ENCODE measurements around the gene RABGAP1L. TPM values are rescaled to one million over a fixed set of nuclear protein-coding genes. Genes with fewer than 3 reads are reported as not detected.

RABGAP1L gene
- total RNA-seq, 1 donor from 2014 or later: 48.5 TPM

DNA sequence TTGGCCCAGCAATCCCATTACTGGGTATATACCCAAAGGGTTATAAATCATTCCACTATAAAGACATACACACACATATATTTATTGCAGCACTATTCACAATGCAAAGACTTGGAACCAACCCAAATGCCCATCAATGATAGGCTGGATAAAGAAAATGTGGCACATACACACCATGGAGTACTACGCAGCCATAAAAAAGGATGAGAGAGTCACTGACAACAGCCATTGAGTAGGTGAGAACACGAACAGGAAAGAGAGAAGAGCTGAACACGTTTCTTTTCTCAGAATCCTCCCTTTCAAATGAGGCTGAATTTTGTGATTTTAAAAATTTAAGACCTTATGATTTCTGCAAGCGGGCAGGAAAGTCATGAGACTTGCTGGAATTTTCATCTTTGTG lies 10.1 kb upstream of the RABGAP1L start:
- Mint-ChIP-seq H3K4me3 (no peak overlapping the region), H3K9me3 (peaks cover 24% of the 10 kb centered on the region), H3K27ac (no peak overlapping the region), H3K36me3 (peaks cover 5% of the 10 kb centered on the region), H3K4me1 (no peaks in the 10 kb centered on the region), H3K27me3 (ENCODE audit: low read depth) (peaks cover 3% of the 10 kb centered on the region)
- TF ChIP-seq, protein P1, sequence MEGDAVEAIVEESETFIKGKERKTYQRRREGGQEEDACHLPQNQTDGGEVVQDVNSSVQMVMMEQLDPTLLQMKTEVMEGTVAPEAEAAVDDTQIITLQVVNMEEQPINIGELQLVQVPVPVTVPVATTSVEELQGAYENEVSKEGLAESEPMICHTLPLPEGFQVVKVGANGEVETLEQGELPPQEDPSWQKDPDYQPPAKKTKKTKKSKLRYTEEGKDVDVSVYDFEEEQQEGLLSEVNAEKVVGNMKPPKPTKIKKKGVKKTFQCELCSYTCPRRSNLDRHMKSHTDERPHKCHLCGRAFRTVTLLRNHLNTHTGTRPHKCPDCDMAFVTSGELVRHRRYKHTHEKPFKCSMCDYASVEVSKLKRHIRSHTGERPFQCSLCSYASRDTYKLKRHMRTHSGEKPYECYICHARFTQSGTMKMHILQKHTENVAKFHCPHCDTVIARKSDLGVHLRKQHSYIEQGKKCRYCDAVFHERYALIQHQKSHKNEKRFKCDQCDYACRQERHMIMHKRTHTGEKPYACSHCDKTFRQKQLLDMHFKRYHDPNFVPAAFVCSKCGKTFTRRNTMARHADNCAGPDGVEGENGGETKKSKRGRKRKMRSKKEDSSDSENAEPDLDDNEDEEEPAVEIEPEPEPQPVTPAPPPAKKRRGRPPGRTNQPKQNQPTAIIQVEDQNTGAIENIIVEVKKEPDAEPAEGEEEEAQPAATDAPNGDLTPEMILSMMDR (IDR thresholded peaks at IDR 0.05; ENCODE audit: unreplicated experiment): no peak
- DNase-seq (ENCODE audit: low spot score in 2 of 2, unreplicated experiment in 2 of 2): no peak

DNA sequence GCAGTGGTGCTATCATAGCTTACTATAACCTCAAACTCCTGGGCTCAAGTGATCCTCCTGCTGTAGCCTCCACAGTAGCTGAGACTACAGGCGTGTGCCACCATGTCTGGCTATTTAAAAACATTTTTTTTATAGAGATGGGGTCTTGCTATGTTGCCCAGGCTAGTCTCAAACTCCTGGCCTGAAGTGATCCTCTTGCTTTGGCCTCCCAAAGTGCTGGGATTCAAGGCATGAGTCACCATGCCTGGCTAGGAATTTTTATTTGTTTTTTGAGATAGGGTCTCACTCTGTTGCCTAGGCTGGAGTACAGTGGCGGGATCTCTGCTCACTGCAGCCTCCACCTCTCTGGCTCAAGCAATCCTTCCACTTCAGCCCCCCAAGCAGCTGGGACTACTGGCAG lies 8.8 kb upstream of the RABGAP1L start:
- TF ChIP-seq, protein P1 (IDR thresholded peaks at IDR 0.05; ENCODE audit: unreplicated experiment): no peak
- no peak overlapping the region for H3K27ac Mint-ChIP-seq
- H3K27me3 Mint-ChIP-seq (ENCODE audit: low read depth): no peaks in the 10 kb centered on the region
- H3K36me3 Mint-ChIP-seq: peaks cover 5% of the 10 kb centered on the region
- H3K4me1 Mint-ChIP-seq: no peaks in the 10 kb centered on the region
- DNase-seq (ENCODE audit: low spot score in 2 of 2, unreplicated experiment in 2 of 2): no peak
- H3K9me3 Mint-ChIP-seq: peaks cover 19% of the 10 kb centered on the region
- no peak overlapping the region for H3K4me3 Mint-ChIP-seq

DNA sequence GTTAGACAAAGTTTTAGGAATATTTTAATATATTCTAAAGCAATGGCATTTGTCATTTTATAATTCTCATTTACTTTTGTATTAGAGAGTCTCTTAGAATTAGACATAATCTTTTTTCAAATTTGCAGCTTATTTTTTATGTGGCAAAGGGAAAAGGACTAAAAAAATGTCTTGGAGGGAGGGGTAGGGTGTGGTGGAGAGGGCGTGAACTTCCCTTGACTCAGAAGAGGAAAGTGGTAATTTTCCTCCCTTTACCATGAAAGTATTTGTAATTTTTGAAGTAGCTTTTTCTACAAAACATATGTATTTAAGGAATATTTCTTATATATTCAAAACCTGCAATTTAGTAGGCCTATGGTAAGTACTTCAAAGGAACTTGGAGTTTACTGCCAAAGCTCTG lies 6.9 kb upstream of the RABGAP1L start:
- H3K4me3 Mint-ChIP-seq: no peak overlapping the region
- DNase-seq (ENCODE audit: low spot score in 2 of 2, unreplicated experiment in 2 of 2): no peak
- no peak overlapping the region for H3K27ac Mint-ChIP-seq
- no peaks in the 10 kb centered on the region for H3K27me3 Mint-ChIP-seq (ENCODE audit: low read depth)
- H3K4me1 Mint-ChIP-seq: no peaks in the 10 kb centered on the region
- TF ChIP-seq, protein P1 (IDR thresholded peaks at IDR 0.05; ENCODE audit: unreplicated experiment): no peak
- peaks cover 5% of the 10 kb centered on the region for H3K36me3 Mint-ChIP-seq
- peaks cover 9% of the 10 kb centered on the region for H3K9me3 Mint-ChIP-seq

DNA sequence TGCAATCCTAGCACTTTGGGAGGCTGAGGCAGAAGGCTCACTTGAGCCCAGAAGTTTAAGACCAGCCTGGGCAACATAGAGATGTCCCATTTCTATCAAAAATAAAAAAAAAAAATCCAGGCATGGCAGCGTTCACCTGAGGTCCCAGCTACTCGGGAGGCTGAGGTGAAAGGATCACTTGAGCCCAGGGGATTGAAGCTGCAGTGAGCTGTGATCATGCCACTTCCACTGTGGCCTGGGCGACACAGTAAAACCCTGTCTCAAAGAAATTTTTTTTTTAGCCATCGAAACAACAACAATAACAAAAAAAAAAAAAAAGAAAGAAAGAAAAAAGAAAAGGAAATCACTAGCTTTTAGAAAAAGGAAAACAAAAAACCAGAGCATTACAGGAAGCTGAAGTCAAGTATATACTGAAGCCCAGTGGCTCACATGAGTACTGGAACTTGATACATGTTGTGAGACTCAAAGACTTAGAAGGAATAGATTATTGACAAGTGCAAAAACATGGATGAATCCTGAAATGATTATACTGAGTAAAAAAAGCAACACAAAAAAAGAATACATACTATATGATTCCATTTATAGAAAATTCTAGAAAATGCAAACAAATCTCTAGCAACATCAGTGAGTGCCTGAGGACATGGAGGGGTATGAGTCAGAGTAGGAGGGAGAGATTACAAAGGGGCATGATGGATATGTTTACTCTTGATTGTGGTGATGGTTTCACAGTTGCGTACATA lies 6.1 kb upstream of the RABGAP1L start:
- Mint-ChIP-seq H3K27ac (no peak overlapping the region), H3K9me3 (peaks cover 5% of the 10 kb centered on the region), H3K4me3 (no peak overlapping the region), H3K4me1 (peaks cover 2% of the 10 kb centered on the region), H3K36me3 (peaks cover 2% of the 10 kb centered on the region), H3K27me3 (ENCODE audit: low read depth) (peaks cover 1% of the 10 kb centered on the region)
- DNase-seq (ENCODE audit: low spot score in 2 of 2, unreplicated experiment in 2 of 2): no peak
- TF ChIP-seq, protein P1 (IDR thresholded peaks at IDR 0.05; ENCODE audit: unreplicated experiment): no peak

DNA sequence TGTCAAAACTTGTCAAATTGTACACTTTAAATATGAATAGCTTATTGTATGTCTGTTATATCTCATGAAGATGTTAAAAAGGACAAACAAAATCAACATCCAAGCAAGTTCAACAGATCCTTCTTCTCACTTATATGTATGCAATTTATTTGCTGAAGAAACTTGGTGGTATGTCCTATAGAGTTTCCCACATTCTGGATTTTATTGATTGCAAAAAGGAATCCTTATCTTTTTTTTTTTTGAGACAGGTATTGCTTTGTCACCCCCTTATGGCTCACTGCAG lies 5.6 kb upstream of the RABGAP1L start:
- H3K9me3 Mint-ChIP-seq: peaks cover 4% of the 10 kb centered on the region
- H3K4me1 Mint-ChIP-seq: peaks cover 7% of the 10 kb centered on the region
- DNase-seq (ENCODE audit: low spot score in 2 of 2, unreplicated experiment in 2 of 2): no peak
- H3K27ac Mint-ChIP-seq: no peak overlapping the region
- TF ChIP-seq, protein P1 (IDR thresholded peaks at IDR 0.05; ENCODE audit: unreplicated experiment): no peak
- no peak overlapping the region for H3K4me3 Mint-ChIP-seq
- H3K27me3 Mint-ChIP-seq (ENCODE audit: low read depth): peaks cover 2% of the 10 kb centered on the region
- H3K36me3 Mint-ChIP-seq: peaks cover 2% of the 10 kb centered on the region

DNA sequence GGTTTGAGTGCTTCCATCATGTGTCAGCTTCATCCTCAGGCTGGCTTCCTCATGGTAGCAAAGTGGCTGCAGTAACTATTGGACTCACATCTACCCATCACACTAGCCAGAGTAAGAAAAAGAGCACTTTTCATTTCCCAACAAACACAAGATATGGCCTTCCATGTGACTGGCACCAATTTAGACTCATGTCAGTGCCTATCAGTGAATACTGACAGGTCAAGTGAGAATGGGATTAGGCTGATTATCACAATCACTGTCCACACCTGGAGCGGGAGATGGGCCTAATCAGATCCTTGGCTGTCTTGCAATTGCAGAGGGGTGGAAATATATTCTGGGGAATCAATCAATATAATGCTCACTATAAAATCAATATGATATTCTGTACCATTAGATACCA lies 2.9 kb upstream of the RABGAP1L start:
- no peak for DNase-seq (ENCODE audit: low spot score in 2 of 2, unreplicated experiment in 2 of 2)
- peaks cover 16% of the 10 kb centered on the region for H3K4me1 Mint-ChIP-seq
- TF ChIP-seq, protein P1 (IDR thresholded peaks at IDR 0.05; ENCODE audit: unreplicated experiment): no peak
- no peak overlapping the region for H3K4me3 Mint-ChIP-seq
- H3K36me3 Mint-ChIP-seq: no peaks in the 10 kb centered on the region
- peaks cover 2% of the 10 kb centered on the region for H3K27me3 Mint-ChIP-seq (ENCODE audit: low read depth)
- H3K27ac Mint-ChIP-seq: no peak overlapping the region
- H3K9me3 Mint-ChIP-seq: no peaks in the 10 kb centered on the region
